MCF 10A (cell line): Measurements from ENCODE around the gene SEMA3G. TPM values are rescaled to one million over a fixed set of nuclear protein-coding genes. Genes with fewer than 3 reads are reported as not detected.

ENCODE experiments used
- BruUV-seq: library from RNA; stranded (reverse); fragments of 400-500 nt; replicated peaks from 2 replicates; lab custom pipeline; 2021; lab: Mats Ljungman, UMichigan
- CTCF ChIA-PET: fragments of 300-600 bp; sonication (Branson Sonifier 250); formaldehyde crosslinking; extraction: SDS; loops from one replicate; lab custom pipeline; 2021; ENCODE audit warnings: antibody characterized with exemption, inconsistent platforms; lab: Yijun Ruan, JAX
- POLR2A ChIA-PET: fragments of 300-600, 350-650 bp; sonication (Branson Sonifier 250); formaldehyde crosslinking; extraction: SDS; loops from one replicate; lab custom pipeline; 2020; ENCODE audit warnings: antibody characterized with exemption, inconsistent platforms; lab: Yijun Ruan, JAX
- DNase-seq: peaks from one replicate; pipeline ENCODE4 v3.0.0-alpha.2; 2018; ENCODE audit not compliant: unreplicated experiment
- H3K27ac Mint-ChIP-seq: one replicate; pipeline ENCODE4 v1.8.0; 2022; ENCODE audit warnings: mild to moderate bottlenecking, low read depth, mixed read lengths; ENCODE audit not compliant: unreplicated experiment
- H3K27me3 Mint-ChIP-seq: one replicate; pipeline ENCODE4 v1.8.0; 2022; ENCODE audit warnings: mixed read lengths; ENCODE audit not compliant: insufficient read depth, unreplicated experiment
- H3K36me3 Mint-ChIP-seq: one replicate; pipeline ENCODE4 v1.8.0; 2022; ENCODE audit warnings: mild to moderate bottlenecking, moderate library complexity, mixed read lengths; ENCODE audit not compliant: insufficient read depth, unreplicated experiment
- H3K4me1 Mint-ChIP-seq: one replicate; pipeline ENCODE4 v1.8.0; 2022; ENCODE audit warnings: mixed read lengths; ENCODE audit not compliant: insufficient read depth, unreplicated experiment
- H3K4me3 Mint-ChIP-seq: one replicate; pipeline ENCODE4 v1.8.0; 2022; ENCODE audit warnings: mild to moderate bottlenecking, moderate library complexity, mixed read lengths; ENCODE audit not compliant: unreplicated experiment
- H3K9me3 Mint-ChIP-seq: one replicate; pipeline ENCODE4 v1.8.0; 2022; ENCODE audit warnings: mixed read lengths; ENCODE audit not compliant: unreplicated experiment
- CTCF ChIP-seq: fragments of 200-600 bp; IDR thresholded peaks from one replicate; pipeline ENCODE4 v1.8.0; 2022; ENCODE audit warnings: antibody characterized with exemption, mild to moderate bottlenecking; ENCODE audit not compliant: unreplicated experiment
- intact Hi-C: fragments of 100-400 bp; cut with micrococcal nuclease; formaldehyde crosslinking; loops from 2 replicates; pipeline ENCODE4 v1.14.1; 2022
- total RNA-seq: library from RNA; stranded (reverse); gene quantifications from 2 replicates; pipeline ENCODE4 v1.2.3, GENCODE V29; 2022

SEMA3G gene
- total RNA-seq, 1 experiment from 2014 or later = 0.12 TPM

- Mint-ChIP-seq H3K9me3 (no peaks in the 10 kb centered on the region), H3K4me1 (no peaks in the 10 kb centered on the region), H3K36me3 (peaks cover 30% of the 10 kb centered on the region), H3K27me3 (no peaks in the 10 kb centered on the region), H3K4me3 (no peak overlapping the region), H3K27ac (no peak overlapping the region)
- intact Hi-C loops = no loop called here
- CTCF ChIA-PET = interaction anchor here (0.7 kb wide), 2 partner anchors 90 to 1783 kb away, joined by 3 read pairs; no protein-coding TSS in a partner anchor
- no peak for TF ChIP-seq CTCF
- DNase-seq = no peak
- no TSS peak for BruUV-seq
- POLR2A ChIA-PET = no interaction called here
Measured at GRCh38 chr3:52399593-52399992, 45.3 kb downstream of the SEMA3G start.

- no TSS peak for BruUV-seq
- DNase-seq = no peak
- Mint-ChIP-seq H3K4me3 (no peak overlapping the region), H3K27ac (no peak overlapping the region), H3K27me3 (no peaks in the 10 kb centered on the region), H3K9me3 (no peaks in the 10 kb centered on the region), H3K36me3 (peaks cover 26% of the 10 kb centered on the region), H3K4me1 (no peaks in the 10 kb centered on the region)
- CTCF ChIA-PET = interaction anchor here (0.9 to 1.6 kb wide), 2 partner anchors 13 to 14 kb away, joined by 3 to 5 read pairs; no protein-coding TSS in a partner anchor
- intact Hi-C loops = no loop called here
- POLR2A ChIA-PET = interaction anchor here (1.3 kb wide), 1 partner anchor 10 kb away, joined by 3 read pairs; no protein-coding TSS in a partner anchor
- TF ChIP-seq CTCF = no peak
Measured at GRCh38 chr3:52399131-52399530, 45.8 kb downstream of the SEMA3G start.

- no peaks in the 10 kb centered on the region for H3K9me3 Mint-ChIP-seq
- H3K4me3 Mint-ChIP-seq = no peak overlapping the region
- TF ChIP-seq CTCF = no peak
- intact Hi-C loops = no loop called here
- H3K36me3 Mint-ChIP-seq = peaks cover 25% of the 10 kb centered on the region
- no peak overlapping the region for H3K27ac Mint-ChIP-seq
- no peaks in the 10 kb centered on the region for H3K4me1 Mint-ChIP-seq
- H3K27me3 Mint-ChIP-seq = no peaks in the 10 kb centered on the region
- ChIA-PET POLR2A (interaction anchor here (1.3 kb wide), 1 partner anchor 10 kb away, joined by 3 read pairs; no protein-coding TSS in a partner anchor), CTCF (interaction anchor here (0.9 to 1.6 kb wide), 2 partner anchors 13 to 14 kb away, joined by 3 to 5 read pairs; no protein-coding TSS in a partner anchor)
- BruUV-seq = no TSS peak
- DNase-seq = no peak
Measured at GRCh38 chr3:52398670-52399081, 46.2 kb downstream of the SEMA3G start.

- no peak for TF ChIP-seq CTCF
- Mint-ChIP-seq H3K27ac (no peak overlapping the region), H3K27me3 (no peaks in the 10 kb centered on the region), H3K4me3 (no peak overlapping the region), H3K36me3 (peaks cover 17% of the 10 kb centered on the region), H3K9me3 (no peaks in the 10 kb centered on the region), H3K4me1 (no peaks in the 10 kb centered on the region)
- POLR2A ChIA-PET = interaction anchor here (0.6 to 1.3 kb wide), 3 partner anchors 9 to 33 kb away, joined by 3 read pairs; no protein-coding TSS in a partner anchor
- no TSS peak for BruUV-seq
- DNase-seq = no peak
- intact Hi-C loops = no loop called here
- CTCF ChIA-PET = interaction anchor here (0.9 to 1.6 kb wide), 2 partner anchors 12 to 14 kb away, joined by 3 to 5 read pairs; no protein-coding TSS in a partner anchor
Measured at GRCh38 chr3:52397676-52398399, 47.1 kb downstream of the SEMA3G start.
